GM12878 (cell line): ENCODE measurements around the gene CLEC12A. TPM values are rescaled to one million over a fixed set of nuclear protein-coding genes. Genes with fewer than 3 reads are reported as not detected.

Experiments used
- ASH2L ChIP-seq: fragments of 300-600, 200-600 bp; sonication (generic); IDR thresholded peaks from 2 replicates; pipeline ENCODE4 v1.6.1; 2017; ENCODE audit warnings: low read depth, mild to moderate bottlenecking, borderline replicate concordance
- BCL11A ChIP-seq: IDR thresholded peaks from 2 replicates; pipeline ENCODE4 v1.6.1; 2011; ENCODE audit warnings: low read depth, low read length
- CBX5 ChIP-seq: sonication (generic); IDR thresholded peaks from 2 replicates; pipeline ENCODE4 v1.6.1; 2016; ENCODE audit warnings: low read depth, moderate library complexity, mild to moderate bottlenecking, inconsistent platforms
- FOXM1 ChIP-seq: IDR thresholded peaks from 2 replicates; pipeline ENCODE4 v1.6.1; 2012; ENCODE audit warnings: low read depth, mild to moderate bottlenecking, inconsistent platforms, low read length, moderate library complexity
- KAT2A ChIP-seq: conservative IDR thresholded peaks from 2 replicates; pipeline ENCODE4 v1.6.1; 2011; ENCODE audit warnings: low read depth, low read length; ENCODE audit not compliant: control insufficient read depth
- MEF2B ChIP-seq: fragments of 450-650 bp; IDR thresholded peaks from 2 replicates; pipeline ENCODE4 v1.6.1; 2018; ENCODE audit warnings: mild to moderate bottlenecking, moderate library complexity; ENCODE audit not compliant: partially characterized antibody, poor library complexity, severe bottlenecking
- NFIC ChIP-seq: IDR thresholded peaks from 2 replicates; pipeline ENCODE4 v1.6.1; 2012; ENCODE audit warnings: low read depth, mild to moderate bottlenecking, inconsistent platforms, low read length, moderate library complexity
- PAX8 ChIP-seq: fragments of 450-650 bp; IDR thresholded peaks from 2 replicates; pipeline ENCODE4 v1.6.1; 2017; ENCODE audit warnings: mild to moderate bottlenecking, moderate library complexity
- RBBP5 ChIP-seq: fragments of 200-600 bp; sonication (generic); conservative IDR thresholded peaks from 2 replicates; pipeline ENCODE4 v1.6.1; 2016
- RCOR1 ChIP-seq: conservative IDR thresholded peaks from 2 replicates; pipeline ENCODE4 v1.6.1; 2012; ENCODE audit warnings: low read depth, low read length, improper control_type of control experiment
- RELA ChIP-seq: fragments of 450-650 bp; IDR thresholded peaks from 2 replicates; pipeline ENCODE4 v1.8.0; 2014; ENCODE audit warnings: borderline replicate concordance; ENCODE audit not compliant: partially characterized antibody
- SMARCA5 ChIP-seq: fragments of 450-650 bp; IDR thresholded peaks from 2 replicates; pipeline ENCODE4 v1.6.1; 2017; ENCODE audit warnings: mild to moderate bottlenecking
- YBX1 ChIP-seq: fragments of 450-650 bp; IDR thresholded peaks from 2 replicates; pipeline ENCODE4 v1.6.1; 2016; ENCODE audit warnings: antibody characterized with exemption
- ZNF384 ChIP-seq: IDR thresholded peaks from 2 replicates; pipeline ENCODE4 v1.6.1; 2012; ENCODE audit warnings: low read depth, mild to moderate bottlenecking, low read length, improper control_type of control experiment, borderline replicate concordance
- polyA plus RNA-seq, 11 experiments: library from polyadenylated mRNA; depleted of rRNA in 4 of 11; unstranded in 6 of 11; stranded (reverse) in 5 of 11; fragments of >200 nt; fragmentation: Nextera tagmentation in 4 of 11; fragmentation: Illumina TruSeq in 1 of 11; extraction: Ambion mirVana in 4 of 11; extraction: Trizol in 1 of 11; gene quantifications; 1 replicate in 1 of 11; 2 replicates in 10 of 11; pipeline versions ENCODE4 v1.2.1 to v1.2.3, GENCODE V29; 2011 to 2016; ENCODE audit warnings: inconsistent platforms in 2 of 11, missing spikeins in 2 of 11, low read depth in 1 of 11
- total RNA-seq, 4 experiments: library from RNA; depleted of rRNA in 3 of 4; stranded (reverse); fragments of >200 nt in 3 of 4; fragmentation: Illumina TruSeq in 1 of 4; extraction: Trizol in 1 of 4; gene quantifications; 2 replicates each; pipeline versions ENCODE4 v1.2.1 to v1.2.3, GENCODE V29; 2013 to 2021
- TF ChIP-seq, protein P1 (sequence below): fragments of 450-650 bp; formaldehyde crosslinking; IDR thresholded peaks from 2 replicates; pipeline ENCODE4 v1.5.0; 2022; ENCODE audit warnings: mild to moderate bottlenecking, missing genetic modification characterization
- TF ChIP-seq, protein P2 (sequence below): IDR thresholded peaks from 2 replicates; pipeline ENCODE4 v1.6.1; 2011; ENCODE audit warnings: low read depth, low read length, improper control_type of control experiment, borderline replicate concordance
- TF ChIP-seq, protein P3 (sequence below): fragments of 150-350 bp; IDR thresholded peaks from 2 replicates; pipeline ENCODE4 v1.6.1; 2016; ENCODE audit warnings: low read depth, low read length

Gene CLEC12A
- total and polyA plus RNA-seq, 10 of the 15 experiments (the other 5 are each of a cell fraction or from before 2014, with no cell fraction given) = 0.07 to 0.21 TPM; not detected in 8

DNA sequence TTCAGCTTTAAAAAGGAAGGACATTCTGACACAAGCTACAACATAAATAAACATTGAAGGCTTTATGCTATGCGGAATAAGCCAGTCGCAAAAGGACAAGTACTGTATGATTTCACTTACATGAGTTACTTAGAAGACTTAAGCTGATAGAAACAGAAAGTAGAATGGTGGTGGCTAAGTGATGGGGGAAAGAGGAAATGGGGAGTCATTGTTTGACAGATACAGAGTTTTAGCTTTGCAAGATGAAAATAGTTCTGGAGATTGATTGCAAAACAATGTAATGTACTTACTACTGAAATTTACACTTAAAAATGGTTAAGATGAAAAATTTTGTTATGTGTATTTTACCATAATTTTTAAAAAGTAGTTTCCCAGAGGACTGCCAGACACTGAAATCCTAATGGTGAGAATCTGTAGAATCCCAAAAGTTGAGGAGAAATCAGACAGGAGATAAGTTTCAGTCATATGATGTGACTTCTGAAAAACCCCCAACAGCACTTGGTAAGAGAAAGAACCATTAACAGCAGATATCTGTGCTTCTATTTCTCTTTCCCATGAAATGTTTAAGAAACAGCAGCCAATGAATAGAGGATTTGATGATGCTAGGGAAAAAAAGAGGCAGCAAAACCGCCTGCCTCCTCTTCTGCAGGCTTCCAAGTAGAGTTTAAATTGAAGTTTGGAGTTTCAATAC, 22.5 kb upstream of the CLEC12A start (continued):
- no peak for TF ChIP-seq RELA
- TF ChIP-seq ASH2L = no peak
- no peak for TF ChIP-seq SMARCA5
- TF ChIP-seq, protein P1, sequence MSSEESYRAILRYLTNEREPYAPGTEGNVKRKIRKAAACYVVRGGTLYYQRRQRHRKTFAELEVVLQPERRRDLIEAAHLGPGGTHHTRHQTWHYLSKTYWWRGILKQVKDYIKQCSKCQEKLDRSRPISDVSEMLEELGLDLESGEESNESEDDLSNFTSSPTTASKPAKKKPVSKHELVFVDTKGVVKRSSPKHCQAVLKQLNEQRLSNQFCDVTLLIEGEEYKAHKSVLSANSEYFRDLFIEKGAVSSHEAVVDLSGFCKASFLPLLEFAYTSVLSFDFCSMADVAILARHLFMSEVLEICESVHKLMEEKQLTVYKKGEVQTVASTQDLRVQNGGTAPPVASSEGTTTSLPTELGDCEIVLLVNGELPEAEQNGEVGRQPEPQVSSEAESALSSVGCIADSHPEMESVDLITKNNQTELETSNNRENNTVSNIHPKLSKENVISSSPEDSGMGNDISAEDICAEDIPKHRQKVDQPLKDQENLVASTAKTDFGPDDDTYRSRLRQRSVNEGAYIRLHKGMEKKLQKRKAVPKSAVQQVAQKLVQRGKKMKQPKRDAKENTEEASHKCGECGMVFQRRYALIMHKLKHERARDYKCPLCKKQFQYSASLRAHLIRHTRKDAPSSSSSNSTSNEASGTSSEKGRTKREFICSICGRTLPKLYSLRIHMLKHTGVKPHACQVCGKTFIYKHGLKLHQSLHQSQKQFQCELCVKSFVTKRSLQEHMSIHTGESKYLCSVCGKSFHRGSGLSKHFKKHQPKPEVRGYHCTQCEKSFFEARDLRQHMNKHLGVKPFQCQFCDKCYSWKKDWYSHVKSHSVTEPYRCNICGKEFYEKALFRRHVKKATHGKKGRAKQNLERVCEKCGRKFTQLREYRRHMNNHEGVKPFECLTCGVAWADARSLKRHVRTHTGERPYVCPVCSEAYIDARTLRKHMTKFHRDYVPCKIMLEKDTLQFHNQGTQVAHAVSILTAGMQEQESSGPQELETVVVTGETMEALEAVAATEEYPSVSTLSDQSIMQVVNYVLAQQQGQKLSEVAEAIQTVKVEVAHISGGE = no peak
- TF ChIP-seq, protein P2, sequence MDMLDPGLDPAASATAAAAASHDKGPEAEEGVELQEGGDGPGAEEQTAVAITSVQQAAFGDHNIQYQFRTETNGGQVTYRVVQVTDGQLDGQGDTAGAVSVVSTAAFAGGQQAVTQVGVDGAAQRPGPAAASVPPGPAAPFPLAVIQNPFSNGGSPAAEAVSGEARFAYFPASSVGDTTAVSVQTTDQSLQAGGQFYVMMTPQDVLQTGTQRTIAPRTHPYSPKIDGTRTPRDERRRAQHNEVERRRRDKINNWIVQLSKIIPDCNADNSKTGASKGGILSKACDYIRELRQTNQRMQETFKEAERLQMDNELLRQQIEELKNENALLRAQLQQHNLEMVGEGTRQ = no peak
- TF ChIP-seq CBX5 = no peak
- TF ChIP-seq MEF2B = peak; percentile 23
- peak; percentile 76 for TF ChIP-seq BCL11A
- no peak for TF ChIP-seq PAX8
- TF ChIP-seq FOXM1 = no peak
- TF ChIP-seq NFIC = peak; percentile 73
- TF ChIP-seq, protein P3, sequence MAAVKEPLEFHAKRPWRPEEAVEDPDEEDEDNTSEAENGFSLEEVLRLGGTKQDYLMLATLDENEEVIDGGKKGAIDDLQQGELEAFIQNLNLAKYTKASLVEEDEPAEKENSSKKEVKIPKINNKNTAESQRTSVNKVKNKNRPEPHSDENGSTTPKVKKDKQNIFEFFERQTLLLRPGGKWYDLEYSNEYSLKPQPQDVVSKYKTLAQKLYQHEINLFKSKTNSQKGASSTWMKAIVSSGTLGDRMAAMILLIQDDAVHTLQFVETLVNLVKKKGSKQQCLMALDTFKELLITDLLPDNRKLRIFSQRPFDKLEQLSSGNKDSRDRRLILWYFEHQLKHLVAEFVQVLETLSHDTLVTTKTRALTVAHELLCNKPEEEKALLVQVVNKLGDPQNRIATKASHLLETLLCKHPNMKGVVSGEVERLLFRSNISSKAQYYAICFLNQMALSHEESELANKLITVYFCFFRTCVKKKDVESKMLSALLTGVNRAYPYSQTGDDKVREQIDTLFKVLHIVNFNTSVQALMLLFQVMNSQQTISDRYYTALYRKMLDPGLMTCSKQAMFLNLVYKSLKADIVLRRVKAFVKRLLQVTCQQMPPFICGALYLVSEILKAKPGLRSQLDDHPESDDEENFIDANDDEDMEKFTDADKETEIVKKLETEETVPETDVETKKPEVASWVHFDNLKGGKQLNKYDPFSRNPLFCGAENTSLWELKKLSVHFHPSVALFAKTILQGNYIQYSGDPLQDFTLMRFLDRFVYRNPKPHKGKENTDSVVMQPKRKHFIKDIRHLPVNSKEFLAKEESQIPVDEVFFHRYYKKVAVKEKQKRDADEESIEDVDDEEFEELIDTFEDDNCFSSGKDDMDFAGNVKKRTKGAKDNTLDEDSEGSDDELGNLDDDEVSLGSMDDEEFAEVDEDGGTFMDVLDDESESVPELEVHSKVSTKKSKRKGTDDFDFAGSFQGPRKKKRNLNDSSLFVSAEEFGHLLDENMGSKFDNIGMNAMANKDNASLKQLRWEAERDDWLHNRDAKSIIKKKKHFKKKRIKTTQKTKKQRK = no peak
- TF ChIP-seq RBBP5 = no peak
- no peak for TF ChIP-seq YBX1
- no peak for TF ChIP-seq RCOR1
- no peak for TF ChIP-seq KAT2A
- TF ChIP-seq ZNF384 = no peak
